GM23338 (cell line): ENCODE results near the gene ZNF664.

Experiments used
- CTCF ChIP-seq, 2 experiments: fragments of 200-600 bp in 1 of 2; sonication (generic) in 1 of 2; conservative IDR thresholded peaks; 2 replicates each; pipeline versions ENCODE4 v1.5.1 to v1.6.1; 2016 to 2017; ENCODE audit warnings: antibody characterized with exemption in 2 of 2, low read depth in 2 of 2, mild to moderate bottlenecking in 2 of 2, moderate library complexity in 1 of 2
- ETS1 ChIP-seq: IDR thresholded peaks from 2 replicates; pipeline ENCODE4 v1.6.1; 2016; ENCODE audit warnings: antibody characterized with exemption
- EZH2 ChIP-seq: fragments of 200-600 bp; sonication (generic); IDR thresholded peaks from one replicate; pipeline ENCODE4 v1.8.0; 2017; ENCODE audit warnings: antibody characterized with exemption, mild to moderate bottlenecking, low read depth; ENCODE audit not compliant: unreplicated experiment
- EZH2phosphoT487 ChIP-seq: fragments of 200-600 bp; sonication (generic); IDR thresholded peaks from one replicate; pipeline ENCODE4 v1.8.1; 2018; ENCODE audit warnings: antibody characterized with exemption; ENCODE audit not compliant: unreplicated experiment
- POLR2AphosphoS5 ChIP-seq: IDR thresholded peaks from 2 replicates; pipeline ENCODE4 v1.6.1; 2016; ENCODE audit warnings: antibody characterized with exemption, low read depth
- REST ChIP-seq: IDR thresholded peaks from one replicate; pipeline ENCODE4 v1.6.1; 2018; ENCODE audit warnings: antibody characterized with exemption; ENCODE audit not compliant: unreplicated experiment
- ZNF331 ChIP-seq: fragments of 250-450 bp; sonication (Bioruptor Pico); IDR thresholded peaks from 2 replicates; pipeline ENCODE4 v1.5.0; 2020; ENCODE audit warnings: low read depth, mild to moderate bottlenecking, moderate library complexity

- TF ChIP-seq ETS1 (no peak), EZH2 (no peak), CTCF (conservative IDR thresholded peaks at IDR 0.05; ENCODE audit: low read depth in 2 of 2) (peak in 1 of 2 experiments; percentile 47; a peak in 2 of 4 replicates), REST (no peak), POLR2AphosphoS5 (no peak), ZNF331 (CRISPR knock-in tag) (no peak), EZH2phosphoT487 (no peak)
Measured at GRCh38 chr12:123928274-123928865, 44.6 kb upstream of the ZNF664 start.
